ENCODE measurements around the gene RHOJ.

DNA sequence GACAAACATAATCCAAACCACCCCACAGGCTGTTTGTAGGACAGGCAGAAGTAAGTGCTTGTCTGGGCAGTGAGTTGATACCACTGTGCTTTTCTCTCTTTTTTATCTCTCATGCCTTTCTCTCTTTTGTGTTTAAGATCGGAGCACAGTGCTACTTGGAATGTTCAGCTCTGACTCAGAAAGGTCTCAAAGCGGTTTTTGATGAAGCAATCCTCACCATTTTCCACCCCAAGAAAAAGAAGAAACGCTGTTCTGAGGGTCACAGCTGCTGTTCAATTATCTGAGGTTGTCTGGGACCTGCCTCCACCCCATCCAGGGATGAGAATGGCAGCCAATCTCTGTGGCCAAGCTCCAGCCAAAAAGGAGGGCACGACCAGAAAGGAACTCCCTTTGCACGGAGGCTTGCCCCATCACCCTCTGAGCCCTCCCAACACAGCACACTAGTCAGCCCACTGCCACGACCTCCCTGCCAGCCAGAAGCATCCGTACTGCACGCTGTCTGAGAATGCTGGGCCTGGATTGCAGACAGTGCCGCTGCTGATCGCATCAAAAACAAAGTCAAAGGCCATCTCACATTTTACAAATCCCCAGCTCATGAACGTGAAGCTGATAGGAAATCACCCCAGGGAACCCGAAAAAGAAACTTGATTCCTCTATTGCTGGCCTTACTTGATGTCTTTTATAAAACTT, 86.6 kb downstream of the RHOJ start:
- TF ChIP-seq, protein P1, sequence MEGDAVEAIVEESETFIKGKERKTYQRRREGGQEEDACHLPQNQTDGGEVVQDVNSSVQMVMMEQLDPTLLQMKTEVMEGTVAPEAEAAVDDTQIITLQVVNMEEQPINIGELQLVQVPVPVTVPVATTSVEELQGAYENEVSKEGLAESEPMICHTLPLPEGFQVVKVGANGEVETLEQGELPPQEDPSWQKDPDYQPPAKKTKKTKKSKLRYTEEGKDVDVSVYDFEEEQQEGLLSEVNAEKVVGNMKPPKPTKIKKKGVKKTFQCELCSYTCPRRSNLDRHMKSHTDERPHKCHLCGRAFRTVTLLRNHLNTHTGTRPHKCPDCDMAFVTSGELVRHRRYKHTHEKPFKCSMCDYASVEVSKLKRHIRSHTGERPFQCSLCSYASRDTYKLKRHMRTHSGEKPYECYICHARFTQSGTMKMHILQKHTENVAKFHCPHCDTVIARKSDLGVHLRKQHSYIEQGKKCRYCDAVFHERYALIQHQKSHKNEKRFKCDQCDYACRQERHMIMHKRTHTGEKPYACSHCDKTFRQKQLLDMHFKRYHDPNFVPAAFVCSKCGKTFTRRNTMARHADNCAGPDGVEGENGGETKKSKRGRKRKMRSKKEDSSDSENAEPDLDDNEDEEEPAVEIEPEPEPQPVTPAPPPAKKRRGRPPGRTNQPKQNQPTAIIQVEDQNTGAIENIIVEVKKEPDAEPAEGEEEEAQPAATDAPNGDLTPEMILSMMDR (IDR thresholded peaks at IDR 0.05; ENCODE audit: poor library complexity, severe bottlenecking), result no peak
- TF ChIP-seq TAF1 (IDR thresholded peaks at IDR 0.05; ENCODE audit: low read depth) (no peak), SMC3 (conservative IDR thresholded peaks at IDR 0.05; ENCODE audit: poor library complexity) (no peak), RAD21 (conservative IDR thresholded peaks at IDR 0.05) (no peak), EZH2 (IDR thresholded peaks at IDR 0.05; ENCODE audit: borderline replicate concordance, insufficient read depth, low read length, poor library complexity, severe bottlenecking) (no peak), POLR2AphosphoS5 (IDR thresholded peaks at IDR 0.05) (no peak), EP300 (conservative IDR thresholded peaks at IDR 0.05; ENCODE audit: poor library complexity, severe bottlenecking) (no peak), MXI1 (conservative IDR thresholded peaks at IDR 0.05; ENCODE audit: poor library complexity, severe bottlenecking) (no peak)
- TF ChIP-seq, protein P2, sequence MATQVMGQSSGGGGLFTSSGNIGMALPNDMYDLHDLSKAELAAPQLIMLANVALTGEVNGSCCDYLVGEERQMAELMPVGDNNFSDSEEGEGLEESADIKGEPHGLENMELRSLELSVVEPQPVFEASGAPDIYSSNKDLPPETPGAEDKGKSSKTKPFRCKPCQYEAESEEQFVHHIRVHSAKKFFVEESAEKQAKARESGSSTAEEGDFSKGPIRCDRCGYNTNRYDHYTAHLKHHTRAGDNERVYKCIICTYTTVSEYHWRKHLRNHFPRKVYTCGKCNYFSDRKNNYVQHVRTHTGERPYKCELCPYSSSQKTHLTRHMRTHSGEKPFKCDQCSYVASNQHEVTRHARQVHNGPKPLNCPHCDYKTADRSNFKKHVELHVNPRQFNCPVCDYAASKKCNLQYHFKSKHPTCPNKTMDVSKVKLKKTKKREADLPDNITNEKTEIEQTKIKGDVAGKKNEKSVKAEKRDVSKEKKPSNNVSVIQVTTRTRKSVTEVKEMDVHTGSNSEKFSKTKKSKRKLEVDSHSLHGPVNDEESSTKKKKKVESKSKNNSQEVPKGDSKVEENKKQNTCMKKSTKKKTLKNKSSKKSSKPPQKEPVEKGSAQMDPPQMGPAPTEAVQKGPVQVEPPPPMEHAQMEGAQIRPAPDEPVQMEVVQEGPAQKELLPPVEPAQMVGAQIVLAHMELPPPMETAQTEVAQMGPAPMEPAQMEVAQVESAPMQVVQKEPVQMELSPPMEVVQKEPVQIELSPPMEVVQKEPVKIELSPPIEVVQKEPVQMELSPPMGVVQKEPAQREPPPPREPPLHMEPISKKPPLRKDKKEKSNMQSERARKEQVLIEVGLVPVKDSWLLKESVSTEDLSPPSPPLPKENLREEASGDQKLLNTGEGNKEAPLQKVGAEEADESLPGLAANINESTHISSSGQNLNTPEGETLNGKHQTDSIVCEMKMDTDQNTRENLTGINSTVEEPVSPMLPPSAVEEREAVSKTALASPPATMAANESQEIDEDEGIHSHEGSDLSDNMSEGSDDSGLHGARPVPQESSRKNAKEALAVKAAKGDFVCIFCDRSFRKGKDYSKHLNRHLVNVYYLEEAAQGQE (IDR thresholded peaks at IDR 0.05; ENCODE audit: borderline replicate concordance), result no peak
